SK-N-MC (cell line): ENCODE measurements around the gene MEIKIN.

Experiments used
- EZH2 ChIP-seq: fragments of 200-600 bp; sonication (generic); IDR thresholded peaks from one replicate; pipeline ENCODE4 v1.6.1; 2017; ENCODE audit warnings: antibody characterized with exemption
- POLR2AphosphoS5 ChIP-seq: IDR thresholded peaks from 2 replicates; pipeline ENCODE4 v1.6.1; 2012; ENCODE audit warnings: mild to moderate bottlenecking, low read depth, low read length, borderline replicate concordance

GRCh38 chr5:131945551-131946168 lies at the start of gene MEIKIN:
- TF ChIP-seq EZH2: no peak
- TF ChIP-seq POLR2AphosphoS5: no peak
